Activated CD4-positive, alpha-beta T cell treated with anti-CD3 and anti-CD28 coated beads, Interleukin-2, amount 50 U/mL, for 48 hours (primary cell): Measurements from ENCODE around the gene N4BP2L1.
A peak's percentile ranks its signal among the peaks of the same experiment; 100 is the strongest.

Experiments used
- DNase-seq, 2 experiments: peaks; one replicate each; pipeline ENCODE4 v3.0.0-alpha.2; 2020

Gene N4BP2L1

GRCh38 chr13:32427852-32428580 is at the start of gene N4BP2L1:
TSS of gene N4BP2L1 (minus strand) at chr13:32428130. CDS start at chr13:32428082, 48 bp downstream.
- DNase-seq, result peak; percentile 90 to 92

- no peak for DNase-seq
Observed at GRCh38 chr13:32476892-32477291, 49.0 kb upstream of the N4BP2L1 start.

- no peak for DNase-seq
Observed at GRCh38 chr13:32476021-32476731, 48.2 kb upstream of the N4BP2L1 start.

GRCh38 chr13:32474999-32475792 is 47.3 kb upstream of the N4BP2L1 start:
- DNase-seq, result no peak

GRCh38 chr13:32473650-32474049 is 45.7 kb upstream of the N4BP2L1 start:
- no peak for DNase-seq

- DNase-seq, result no peak
Observed at GRCh38 chr13:32472194-32472621, 44.3 kb upstream of the N4BP2L1 start.

GRCh38 chr13:32471187-32471922 is 43.4 kb upstream of the N4BP2L1 start:
- DNase-seq, result no peak

- no peak for DNase-seq
Observed at GRCh38 chr13:32468502-32469142, 40.7 kb upstream of the N4BP2L1 start.

- no peak for DNase-seq
Observed at GRCh38 chr13:32456591-32456990, 28.7 kb upstream of the N4BP2L1 start.

- DNase-seq, result no peak
Observed at GRCh38 chr13:32455594-32455903, 27.6 kb upstream of the N4BP2L1 start.

GRCh38 chr13:32454886-32455593 is 27.1 kb upstream of the N4BP2L1 start:
- DNase-seq, result no peak

- no peak for DNase-seq
Observed at GRCh38 chr13:32453981-32454380, 26.1 kb upstream of the N4BP2L1 start.

GRCh38 chr13:32448972-32449371 is 21.0 kb upstream of the N4BP2L1 start:
- DNase-seq, result no peak

- DNase-seq, result no peak
Observed at GRCh38 chr13:32447894-32448623, 20.1 kb upstream of the N4BP2L1 start.

- DNase-seq, result no peak
Observed at GRCh38 chr13:32446773-32447465, 19.0 kb upstream of the N4BP2L1 start.

- no peak for DNase-seq
Observed at GRCh38 chr13:32446220-32446619, 18.3 kb upstream of the N4BP2L1 start.

GRCh38 chr13:32445461-32445860 is 17.5 kb upstream of the N4BP2L1 start:
- DNase-seq, result no peak

GRCh38 chr13:32443111-32443510 is 15.2 kb upstream of the N4BP2L1 start:
- peak in 1 of 2 experiments; percentile 24 for DNase-seq

GRCh38 chr13:32438871-32439270 is 10.9 kb upstream of the N4BP2L1 start:
- no peak for DNase-seq

GRCh38 chr13:32432856-32433255 is 4.9 kb upstream of the N4BP2L1 start:
- DNase-seq, result no peak
